GM12878 (cell line): ENCODE results near the gene DNAJB2. TPM values are rescaled to one million over a fixed set of nuclear protein-coding genes. Genes with fewer than 3 reads are reported as not detected.

Source experiments
- DPF2 ChIP-seq: fragments of 450-650 bp; IDR thresholded peaks from 2 replicates; pipeline ENCODE4 v1.6.1; 2017; ENCODE audit warnings: mild to moderate bottlenecking
- IKZF2 ChIP-seq, 2 experiments: fragments of 450-650 bp; IDR thresholded peaks; 2 replicates each; pipeline ENCODE4 v1.6.1; 2017; ENCODE audit warnings: mild to moderate bottlenecking in 2 of 2, moderate library complexity in 2 of 2
- IRF4 ChIP-seq: IDR thresholded peaks from 2 replicates; pipeline ENCODE4 v1.6.1; 2011; ENCODE audit warnings: low read depth, low read length
- MYC ChIP-seq: IDR thresholded peaks from 2 replicates; pipeline ENCODE4 v1.6.1; 2011; ENCODE audit warnings: mild to moderate bottlenecking, low read length, moderate library complexity, inconsistent platforms; ENCODE audit not compliant: insufficient read depth, insufficient replicate concordance, insufficient read length, severe bottlenecking
- polyA plus RNA-seq, 11 experiments: library from polyadenylated mRNA; depleted of rRNA in 4 of 11; unstranded in 6 of 11; stranded (reverse) in 5 of 11; fragments of >200 nt; fragmentation: Nextera tagmentation in 4 of 11; fragmentation: Illumina TruSeq in 1 of 11; extraction: Ambion mirVana in 4 of 11; extraction: Trizol in 1 of 11; gene quantifications; 1 replicate in 1 of 11; 2 replicates in 10 of 11; pipeline versions ENCODE4 v1.2.1 to v1.2.3, GENCODE V29; 2011 to 2016; ENCODE audit warnings: inconsistent platforms in 2 of 11, missing spikeins in 2 of 11, low read depth in 1 of 11
- total RNA-seq, 4 experiments: library from RNA; depleted of rRNA in 3 of 4; stranded (reverse); fragments of >200 nt in 3 of 4; fragmentation: Illumina TruSeq in 1 of 4; extraction: Trizol in 1 of 4; gene quantifications; 2 replicates each; pipeline versions ENCODE4 v1.2.1 to v1.2.3, GENCODE V29; 2013 to 2021
- TF ChIP-seq, protein P1 (sequence below): fragments of 450-650 bp; formaldehyde crosslinking; IDR thresholded peaks from 2 replicates; pipeline ENCODE4 v1.5.0; 2022; ENCODE audit warnings: mild to moderate bottlenecking, missing genetic modification characterization
- TF ChIP-seq, protein P2 (sequence below): fragments of 450-650 bp; formaldehyde crosslinking; IDR thresholded peaks from 2 replicates; pipeline ENCODE4 v1.4.0; 2022; ENCODE audit warnings: mild to moderate bottlenecking, moderate library complexity

DNAJB2 gene
- total and polyA plus RNA-seq, 10 of the 15 experiments (the other 5 are each of a cell fraction or from before 2014, with no cell fraction given) = 0.26 to 36.5 (median 12.5) TPM

DNA sequence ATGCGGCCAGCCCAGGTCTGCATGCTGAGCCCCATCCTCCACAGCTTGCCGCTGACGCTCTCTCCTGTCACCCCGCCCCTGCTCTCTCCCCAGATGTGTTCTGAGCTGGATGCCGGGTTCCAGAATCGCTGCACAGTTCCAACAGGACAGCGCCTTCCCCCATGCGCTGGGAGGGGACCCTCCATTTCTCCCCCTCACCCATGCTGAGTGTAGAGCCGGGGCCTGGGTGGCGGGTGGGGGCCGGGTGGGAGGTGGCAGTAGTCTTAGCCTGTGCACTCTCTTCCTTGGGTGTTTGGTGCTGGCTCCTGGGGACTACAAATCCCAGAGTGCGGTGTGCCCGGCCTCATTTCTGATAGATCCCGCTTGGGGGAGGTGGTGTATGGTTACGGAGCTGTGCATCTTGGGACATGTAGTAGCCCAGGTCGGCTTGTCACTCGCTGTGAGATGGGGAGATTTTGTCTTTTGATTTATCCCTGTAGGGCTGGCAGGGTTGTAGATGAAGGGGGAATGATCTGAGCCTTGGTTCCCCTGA lies 6.8 kb downstream of the DNAJB2 start (continued):
- TF ChIP-seq, protein P1, sequence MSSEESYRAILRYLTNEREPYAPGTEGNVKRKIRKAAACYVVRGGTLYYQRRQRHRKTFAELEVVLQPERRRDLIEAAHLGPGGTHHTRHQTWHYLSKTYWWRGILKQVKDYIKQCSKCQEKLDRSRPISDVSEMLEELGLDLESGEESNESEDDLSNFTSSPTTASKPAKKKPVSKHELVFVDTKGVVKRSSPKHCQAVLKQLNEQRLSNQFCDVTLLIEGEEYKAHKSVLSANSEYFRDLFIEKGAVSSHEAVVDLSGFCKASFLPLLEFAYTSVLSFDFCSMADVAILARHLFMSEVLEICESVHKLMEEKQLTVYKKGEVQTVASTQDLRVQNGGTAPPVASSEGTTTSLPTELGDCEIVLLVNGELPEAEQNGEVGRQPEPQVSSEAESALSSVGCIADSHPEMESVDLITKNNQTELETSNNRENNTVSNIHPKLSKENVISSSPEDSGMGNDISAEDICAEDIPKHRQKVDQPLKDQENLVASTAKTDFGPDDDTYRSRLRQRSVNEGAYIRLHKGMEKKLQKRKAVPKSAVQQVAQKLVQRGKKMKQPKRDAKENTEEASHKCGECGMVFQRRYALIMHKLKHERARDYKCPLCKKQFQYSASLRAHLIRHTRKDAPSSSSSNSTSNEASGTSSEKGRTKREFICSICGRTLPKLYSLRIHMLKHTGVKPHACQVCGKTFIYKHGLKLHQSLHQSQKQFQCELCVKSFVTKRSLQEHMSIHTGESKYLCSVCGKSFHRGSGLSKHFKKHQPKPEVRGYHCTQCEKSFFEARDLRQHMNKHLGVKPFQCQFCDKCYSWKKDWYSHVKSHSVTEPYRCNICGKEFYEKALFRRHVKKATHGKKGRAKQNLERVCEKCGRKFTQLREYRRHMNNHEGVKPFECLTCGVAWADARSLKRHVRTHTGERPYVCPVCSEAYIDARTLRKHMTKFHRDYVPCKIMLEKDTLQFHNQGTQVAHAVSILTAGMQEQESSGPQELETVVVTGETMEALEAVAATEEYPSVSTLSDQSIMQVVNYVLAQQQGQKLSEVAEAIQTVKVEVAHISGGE (CRISPR knock-in tag) = no peak
- TF ChIP-seq IRF4 (no peak), DPF2 (no peak), IKZF2 (IDR thresholded peaks at IDR 0.05) (no peak), MYC (no peak)
- TF ChIP-seq, protein P2, sequence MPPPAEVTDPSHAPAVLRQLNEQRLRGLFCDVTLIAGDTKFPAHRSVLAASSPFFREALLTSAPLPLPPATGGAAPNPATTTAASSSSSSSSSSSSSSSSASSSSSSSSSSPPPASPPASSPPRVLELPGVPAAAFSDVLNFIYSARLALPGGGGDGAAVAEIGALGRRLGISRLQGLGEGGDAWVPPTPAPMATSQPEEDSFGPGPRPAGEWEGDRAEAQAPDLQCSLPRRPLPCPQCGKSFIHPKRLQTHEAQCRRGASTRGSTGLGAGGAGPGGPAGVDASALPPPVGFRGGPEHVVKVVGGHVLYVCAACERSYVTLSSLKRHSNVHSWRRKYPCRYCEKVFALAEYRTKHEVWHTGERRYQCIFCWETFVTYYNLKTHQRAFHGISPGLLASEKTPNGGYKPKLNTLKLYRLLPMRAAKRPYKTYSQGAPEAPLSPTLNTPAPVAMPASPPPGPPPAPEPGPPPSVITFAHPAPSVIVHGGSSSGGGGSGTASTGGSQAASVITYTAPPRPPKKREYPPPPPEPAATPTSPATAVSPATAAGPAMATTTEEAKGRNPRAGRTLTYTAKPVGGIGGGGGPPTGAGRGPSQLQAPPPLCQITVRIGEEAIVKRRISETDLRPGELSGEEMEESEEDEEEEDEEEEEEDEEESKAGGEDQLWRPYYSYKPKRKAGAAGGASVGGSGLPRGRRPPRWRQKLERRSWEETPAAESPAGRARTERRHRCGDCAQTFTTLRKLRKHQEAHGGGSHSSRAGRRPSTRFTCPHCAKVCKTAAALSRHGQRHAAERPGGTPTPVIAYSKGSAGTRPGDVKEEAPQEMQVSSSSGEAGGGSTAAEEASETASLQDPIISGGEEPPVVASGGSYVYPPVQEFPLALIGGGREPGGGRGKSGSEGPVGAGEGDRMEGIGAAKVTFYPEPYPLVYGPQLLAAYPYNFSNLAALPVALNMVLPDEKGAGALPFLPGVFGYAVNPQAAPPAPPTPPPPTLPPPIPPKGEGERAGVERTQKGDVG = no peak
- TF ChIP-seq, all 136 proteins: peak for 0
